NCI-H2171 treated with DMSO at 0.1 percent for 48 hours (cell line): Measurements from ENCODE around the gene NFIX.

ENCODE experiments used
- DNase-seq: peaks from one replicate; lab custom pipeline; 2025; lab: John Stamatoyannopoulos, UW

NFIX gene

DNA sequence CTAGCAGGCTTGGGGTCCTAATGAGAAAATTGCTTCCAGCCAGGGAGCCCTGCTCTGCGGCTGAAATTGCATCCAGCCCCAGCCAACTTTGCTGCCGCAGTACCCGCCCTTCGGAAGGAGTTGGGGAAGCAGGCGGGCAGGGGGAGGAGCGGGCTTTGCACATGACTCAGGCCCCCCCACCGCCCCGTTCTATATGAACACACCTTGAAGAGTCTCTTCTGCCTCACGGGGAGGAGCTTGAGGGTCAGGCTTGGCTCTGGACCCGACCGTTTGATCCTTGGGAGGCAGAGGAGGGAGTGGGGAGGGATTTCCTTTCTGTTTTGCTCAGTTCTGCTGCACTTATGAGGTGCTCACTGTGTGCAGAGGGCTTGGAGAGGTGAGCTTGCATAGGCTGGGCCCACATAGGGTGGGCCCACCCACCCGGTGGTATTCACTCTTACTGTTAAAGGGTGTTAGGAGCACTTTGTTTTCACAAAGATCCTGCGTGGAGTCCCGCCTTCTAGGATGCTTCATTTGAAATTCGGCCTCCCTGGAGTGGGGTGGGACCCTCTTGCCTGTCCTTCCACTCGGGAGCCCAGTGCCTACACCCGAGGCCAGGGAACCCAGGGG is 60.9 kb downstream of the NFIX start:
- no peak for DNase-seq

GRCh38 chr19:13057147-13057572 is 61.9 kb downstream of the NFIX start:
- DNase-seq = no peak

DNA sequence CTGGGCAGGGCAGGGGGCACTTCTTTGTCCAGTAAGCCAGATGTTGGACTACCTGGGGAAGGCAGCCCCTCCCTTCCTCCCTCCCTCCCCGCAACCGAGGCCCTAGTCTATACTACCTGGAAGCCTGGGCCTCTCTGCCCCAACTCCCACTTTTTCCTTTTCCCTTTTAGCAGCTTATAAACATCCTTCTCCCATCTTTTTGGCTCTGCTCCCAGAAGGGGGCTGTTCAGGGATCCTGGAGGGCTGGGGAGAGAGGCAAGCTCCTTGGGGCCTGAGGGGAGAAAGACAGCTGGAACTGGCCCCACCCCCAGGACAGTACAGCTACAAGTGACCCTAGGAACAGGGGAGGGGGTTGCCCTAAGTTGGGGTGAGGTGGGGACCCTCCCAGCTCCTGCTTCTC is 62.5 kb downstream of the NFIX start:
- peak; percentile 53 for DNase-seq

DNA sequence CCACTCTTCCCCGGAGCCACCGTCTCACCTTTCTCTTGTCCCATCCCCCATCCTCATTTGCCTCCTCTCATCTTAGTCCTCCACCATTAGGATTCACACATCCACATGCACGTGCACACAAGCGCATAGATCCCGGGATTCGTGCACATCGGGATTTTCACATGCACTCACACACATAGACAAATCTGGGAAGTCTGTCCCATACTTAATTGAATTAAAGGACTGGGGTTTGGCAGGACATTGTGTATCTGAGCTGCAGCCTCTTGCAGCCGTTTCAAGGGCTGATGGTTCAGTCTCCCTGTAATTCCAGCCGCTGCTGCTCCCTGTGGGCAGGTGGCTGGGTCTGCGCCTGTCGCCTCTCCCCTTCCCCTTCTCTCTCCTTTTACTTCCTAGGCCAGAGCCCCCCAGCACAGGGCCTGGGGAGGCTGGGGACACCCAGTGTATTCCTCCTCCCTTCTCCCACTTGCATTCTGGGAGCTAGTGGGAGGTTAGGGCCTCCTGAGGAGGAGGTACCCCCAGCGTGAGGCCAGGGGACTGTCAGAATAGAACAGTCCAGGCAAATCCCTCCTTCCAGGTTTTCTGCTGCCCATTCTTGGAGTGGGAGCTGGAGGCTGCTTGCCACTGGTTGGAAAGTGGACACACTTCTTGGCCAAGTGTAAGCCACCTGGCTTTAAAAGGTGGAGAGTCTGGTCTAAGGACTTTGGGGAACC is 63.8 kb downstream of the NFIX start:
- DNase-seq = no peak

DNA sequence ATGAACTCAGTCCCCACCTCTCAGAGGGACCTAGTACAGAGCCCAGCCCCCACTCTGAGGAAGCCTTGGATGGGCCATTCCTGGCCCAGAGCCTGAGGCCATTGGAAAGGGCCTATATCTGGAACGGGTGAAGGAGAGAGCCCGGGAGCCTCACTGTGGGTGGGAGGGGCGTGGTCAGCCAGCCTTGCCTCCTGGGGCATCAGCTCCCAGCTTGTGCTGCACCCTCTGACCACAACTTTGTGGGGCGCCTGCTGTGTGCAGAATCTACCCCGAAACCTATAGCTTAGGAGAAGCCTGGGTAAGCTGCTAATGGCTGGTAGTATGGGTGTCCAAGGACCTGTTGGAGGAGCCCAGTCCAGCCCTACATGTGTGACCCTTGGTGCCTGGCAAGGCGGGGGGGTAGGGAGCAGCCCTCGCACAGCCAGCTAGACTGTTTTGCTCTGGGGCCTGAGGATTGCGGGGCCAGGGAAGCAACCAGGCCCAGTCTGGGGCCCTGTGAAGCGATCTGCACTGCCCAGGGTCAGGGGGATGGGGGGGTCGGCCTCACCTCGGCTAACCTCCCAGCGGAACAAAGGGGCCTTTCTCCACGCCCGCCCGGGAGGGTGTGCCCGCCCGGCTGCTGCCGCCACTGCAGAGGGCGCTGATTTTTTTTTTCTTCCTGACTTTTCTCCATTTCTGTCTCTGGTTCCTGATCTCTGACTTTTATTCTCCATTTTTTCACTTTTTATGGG is 65.1 kb downstream of the NFIX start:
- no peak for DNase-seq

DNA sequence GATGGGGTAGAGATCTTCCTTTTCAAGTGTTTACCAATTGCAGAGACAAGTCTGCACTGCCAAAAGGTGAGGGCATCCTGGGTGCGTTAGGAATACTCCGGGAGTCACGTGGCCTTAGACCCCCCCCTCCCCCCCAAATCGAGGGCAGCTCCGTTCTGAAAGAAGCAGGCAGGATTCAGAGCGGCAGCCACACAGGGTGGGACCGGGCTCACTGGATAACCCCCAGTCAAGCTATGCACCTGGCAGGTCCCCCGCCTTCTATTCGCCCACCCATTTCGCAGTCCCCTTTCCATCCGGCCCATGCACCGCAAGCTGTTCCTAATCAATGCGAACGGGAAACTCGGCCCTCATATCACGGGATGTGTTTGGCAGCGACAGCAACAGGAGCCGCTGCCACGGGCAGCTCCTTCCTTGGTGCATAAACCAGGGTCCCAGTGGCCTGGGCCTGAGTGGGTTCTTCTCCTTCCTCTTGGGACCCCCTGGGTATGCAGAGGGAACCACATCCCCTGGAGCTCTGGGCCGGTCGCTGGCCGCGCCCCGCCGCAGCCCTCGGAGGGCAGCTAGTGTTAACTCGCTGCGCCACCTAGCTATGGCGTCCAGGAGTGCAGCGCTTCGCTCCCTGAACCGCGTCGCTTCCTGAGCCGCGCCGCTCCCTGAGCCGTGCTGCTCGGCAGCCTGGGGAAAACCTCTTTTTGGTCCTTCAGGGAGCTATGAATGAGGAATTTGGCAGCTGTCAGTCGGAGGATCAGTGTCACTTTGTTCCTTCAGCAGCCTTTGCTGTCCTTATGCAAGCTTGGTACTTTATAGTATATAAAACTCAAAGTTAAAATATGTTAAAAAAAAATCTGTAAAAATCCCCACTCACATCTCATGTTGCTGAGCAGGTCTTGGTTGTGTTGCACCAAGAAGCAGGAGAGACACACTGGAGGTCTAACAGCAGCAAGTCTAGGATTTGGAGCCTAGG is 66.0 kb downstream of the NFIX start:
- DNase-seq = peak; percentile 85

DNA sequence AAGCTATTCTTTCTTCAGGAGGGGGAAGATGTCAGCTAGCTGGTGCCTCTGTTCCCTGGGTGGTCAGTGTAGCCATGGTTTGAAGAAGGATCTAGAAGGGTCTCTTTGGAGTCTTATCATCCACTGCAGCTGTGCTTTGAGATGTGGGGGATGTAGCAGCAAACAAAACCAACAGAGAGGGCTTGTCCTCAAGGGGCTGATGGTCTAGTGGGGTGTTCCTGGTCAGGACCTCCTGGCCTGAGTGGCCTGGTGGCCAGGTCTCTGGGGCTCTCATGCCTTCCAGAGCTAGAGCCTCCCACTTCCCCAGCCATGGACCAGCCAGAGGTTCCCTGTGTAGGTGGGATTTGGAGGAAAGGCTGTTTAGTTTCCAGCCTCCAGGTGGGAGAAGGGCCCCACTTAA is 67.0 kb downstream of the NFIX start:
- no peak for DNase-seq

DNA sequence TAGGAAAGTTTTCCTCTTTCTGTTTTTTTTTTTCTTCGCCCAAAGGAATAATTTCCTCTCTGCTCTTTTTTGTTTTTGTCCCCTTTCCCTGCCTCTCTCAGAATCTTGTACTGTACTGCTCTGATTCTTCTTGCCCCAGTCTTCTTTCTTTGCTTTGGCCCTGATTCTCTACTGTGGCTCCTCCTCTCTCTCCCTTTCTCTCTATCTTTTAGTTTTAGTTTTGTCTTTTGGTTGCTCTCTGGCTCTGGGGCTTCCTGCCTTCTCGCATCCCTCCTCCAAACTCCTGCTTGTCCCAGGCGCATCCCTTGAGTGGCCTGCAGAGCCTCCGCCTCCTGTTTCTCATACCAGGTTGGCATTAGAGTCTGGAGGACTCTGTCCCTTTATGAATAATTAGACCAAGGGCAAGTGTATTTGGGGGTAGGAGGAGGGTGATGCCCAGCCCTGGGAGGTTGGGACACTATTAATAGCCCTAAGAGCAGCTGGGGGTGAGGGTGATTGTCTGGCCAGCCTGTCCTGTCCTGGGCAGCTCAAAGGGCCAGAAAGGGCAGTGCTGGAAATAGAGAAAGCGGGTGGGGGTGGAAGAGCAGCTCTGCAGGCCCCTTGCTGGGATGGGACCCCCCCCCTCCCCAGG is 68.3 kb downstream of the NFIX start:
- no peak for DNase-seq

DNA sequence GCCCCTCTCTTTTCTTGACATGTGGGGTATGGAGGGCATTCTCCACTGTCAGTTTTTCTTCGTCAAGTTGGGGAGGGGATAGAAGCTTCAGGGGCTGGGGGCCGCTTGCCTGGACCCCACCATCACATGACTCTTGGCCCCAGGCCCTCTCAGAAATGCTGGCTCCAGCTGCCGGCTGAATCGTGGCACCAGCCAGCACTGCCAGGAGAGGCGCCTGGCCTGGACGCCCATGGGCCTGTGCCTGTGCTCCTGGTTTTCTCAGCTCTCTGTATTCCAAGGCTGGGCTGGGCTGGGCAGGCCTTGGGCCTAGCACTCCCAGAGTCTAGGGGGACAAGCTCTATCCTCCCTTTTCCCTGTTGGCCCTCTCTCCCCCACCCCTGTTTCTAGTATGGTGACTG is 68.8 kb downstream of the NFIX start:
- DNase-seq = no peak

- no peak for DNase-seq
These were observed 71.0 kb downstream of the NFIX start for GRCh38 chr19:13066226-13066625.

- DNase-seq = no peak
These were observed 71.9 kb downstream of the NFIX start for GRCh38 chr19:13066933-13067807.

- DNase-seq = no peak
These were observed 73.0 kb downstream of the NFIX start for GRCh38 chr19:13068085-13068846.

DNA sequence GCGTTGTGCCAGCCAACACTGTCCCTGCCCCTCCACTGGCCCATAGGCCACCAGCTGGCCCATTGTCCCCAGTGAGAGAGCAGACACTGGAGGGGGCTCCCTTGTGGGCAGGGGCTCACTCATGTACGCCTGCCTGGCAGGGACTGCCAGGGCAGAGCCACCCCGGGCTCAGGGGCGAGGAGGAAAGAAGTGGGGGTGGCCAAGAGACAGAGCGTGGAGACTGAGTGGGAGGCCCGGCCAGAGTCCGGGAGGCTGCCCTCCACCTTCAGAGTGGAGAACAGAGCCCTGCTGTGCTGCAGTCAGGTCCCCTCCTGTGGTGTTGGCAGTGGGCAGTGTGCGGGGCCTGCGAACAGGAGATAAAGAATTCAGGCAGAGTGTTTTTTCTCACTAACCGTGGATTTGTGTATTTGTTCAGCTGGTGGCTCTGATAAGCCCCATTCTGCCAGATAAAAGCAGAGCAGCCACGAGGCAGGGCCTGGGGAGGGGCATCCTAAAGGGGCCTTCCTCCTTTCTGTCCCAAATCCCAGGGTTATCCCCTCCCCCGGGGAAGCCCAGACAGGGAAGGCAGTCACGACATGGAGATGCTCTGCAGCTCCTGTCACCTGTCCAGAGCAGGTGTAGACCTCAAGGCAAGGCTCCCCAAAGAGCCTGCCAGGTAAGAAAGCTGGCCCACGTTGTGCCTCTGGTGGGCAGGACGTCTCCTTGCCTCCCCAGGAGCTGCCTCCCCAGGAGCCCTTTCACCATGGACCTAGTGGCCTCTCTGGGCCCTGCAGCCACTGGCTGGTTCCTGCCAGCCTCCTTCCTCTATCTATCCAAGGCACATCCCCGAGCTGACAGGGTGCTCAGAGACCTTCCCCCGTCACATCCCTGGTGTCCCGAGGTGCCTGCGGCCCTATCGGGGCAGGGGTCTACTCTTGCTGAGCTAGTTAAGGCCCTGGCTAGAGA is 74.4 kb downstream of the NFIX start:
- DNase-seq = no peak

DNA sequence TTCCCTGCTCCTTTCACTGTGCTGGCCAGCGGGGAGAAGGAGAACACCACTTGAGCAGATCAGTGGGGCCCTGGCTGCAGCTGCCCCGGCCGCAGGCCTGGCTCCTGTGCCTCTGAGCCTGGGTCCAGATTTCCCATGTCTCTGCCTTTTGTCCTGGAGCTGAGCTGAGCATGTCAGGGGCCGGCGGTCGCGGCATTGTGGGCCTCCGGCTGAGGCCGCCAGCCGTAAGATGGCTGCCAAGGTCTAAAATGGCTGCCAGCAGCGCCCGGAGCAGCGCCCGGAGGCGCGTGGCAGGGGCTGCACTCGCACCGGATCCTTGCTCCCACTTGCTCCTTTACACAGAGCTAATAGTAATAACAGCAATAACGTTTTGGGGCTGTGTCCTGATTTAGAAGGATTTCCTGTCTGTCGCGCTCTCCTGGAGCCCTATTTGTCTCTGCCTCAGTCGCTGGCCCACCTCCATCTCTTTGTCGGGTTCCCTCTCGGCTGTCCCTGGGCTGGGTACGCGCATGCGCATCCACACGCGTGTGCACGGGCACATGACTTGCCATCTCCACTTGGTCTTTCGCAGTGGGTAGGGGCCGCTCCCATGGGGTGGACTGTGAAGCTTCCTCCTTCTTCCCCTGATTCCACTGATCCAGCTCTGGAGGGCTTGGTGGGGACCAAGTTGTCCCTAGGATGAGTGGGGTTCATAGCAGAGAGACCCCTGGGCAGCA is 75.3 kb downstream of the NFIX start:
- no peak for DNase-seq

DNA sequence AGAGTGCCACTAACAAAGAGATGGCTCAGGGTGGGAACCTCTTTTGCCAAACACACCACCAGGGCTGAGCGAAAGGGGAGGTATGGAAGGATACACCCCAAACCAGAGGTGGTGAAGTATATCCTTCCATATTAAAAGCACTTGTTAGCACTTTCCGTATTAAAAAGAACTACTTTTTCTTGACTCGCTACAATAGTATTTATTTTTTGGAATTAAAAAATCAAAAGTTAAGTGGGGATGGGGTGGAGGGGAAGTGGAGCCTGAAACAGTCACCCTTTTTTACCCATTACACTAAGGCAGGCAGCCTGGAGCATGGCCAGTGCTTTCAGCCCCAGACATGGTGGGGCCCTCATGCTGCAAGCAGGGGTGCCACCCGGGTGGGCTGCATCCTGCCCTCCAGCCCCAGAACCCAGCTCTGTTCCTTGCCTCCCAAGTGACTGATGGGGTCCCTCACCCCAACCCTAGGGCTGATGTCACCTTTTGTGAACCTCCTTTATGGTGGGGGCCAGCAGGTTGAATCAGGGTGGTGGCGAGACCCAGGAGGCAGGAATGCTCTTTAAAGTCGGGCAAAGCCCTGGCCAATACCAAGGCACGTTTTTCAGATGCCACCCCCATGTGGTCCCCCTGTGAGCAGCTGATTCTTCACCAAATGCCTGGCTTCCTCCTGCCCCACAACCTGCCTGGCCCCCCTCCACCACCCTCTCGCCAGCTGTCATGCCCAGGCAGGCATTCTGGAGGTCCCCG is 76.3 kb downstream of the NFIX start:
- DNase-seq = peak; percentile 60

- DNase-seq = peak; percentile 60
These were observed 77.1 kb downstream of the NFIX start for GRCh38 chr19:13072188-13072908.

DNA sequence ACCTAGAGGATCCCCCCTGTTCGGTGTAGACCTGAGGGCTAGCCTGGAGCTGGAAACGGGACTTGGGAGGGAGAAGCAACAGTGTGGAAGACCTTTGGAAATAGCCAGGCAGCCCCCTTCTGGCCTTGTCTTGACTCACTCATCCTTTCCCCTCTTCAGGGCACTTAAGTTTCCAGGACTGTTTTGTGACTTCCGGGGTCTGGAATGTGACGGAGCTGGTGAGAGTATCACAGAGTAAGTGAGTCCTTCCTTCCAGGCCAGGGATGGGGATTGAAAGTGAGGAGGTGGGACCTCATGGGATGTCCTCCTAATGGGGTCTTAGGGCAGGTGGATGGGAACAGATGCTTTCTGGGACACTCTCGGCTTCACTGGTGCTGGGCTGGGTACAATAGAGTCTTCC is 78.0 kb downstream of the NFIX start:
- no peak for DNase-seq
